Measurements from ENCODE around the gene APBA1. TPM values are rescaled to one million over a fixed set of nuclear protein-coding genes. Genes with fewer than 3 reads are reported as not detected.

Gene APBA1
- total and polyA plus RNA-seq, 2 donors (not counting 3 experiments of a cell fraction or from before 2014, with no cell fraction given): 6.1 to 11.3 TPM

DNA sequence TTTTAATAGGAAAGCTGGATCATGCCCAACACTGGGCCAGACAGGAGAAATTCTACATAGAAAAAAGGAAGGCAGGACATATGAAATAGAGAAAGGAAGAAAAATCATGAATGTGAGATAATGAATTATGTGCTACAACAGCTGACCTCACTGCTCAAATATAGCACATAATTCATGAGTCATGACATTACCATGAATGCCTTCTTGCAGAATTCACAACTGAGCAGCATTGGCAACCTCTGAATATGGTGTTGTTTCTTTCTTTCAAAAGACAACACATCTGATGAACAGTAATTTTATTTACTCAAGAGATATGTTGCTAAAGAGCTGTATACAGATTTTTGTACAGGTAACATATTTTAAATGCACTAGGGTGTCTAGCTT lies 34.4 kb downstream of the APBA1 start:
- H3K9me3 ChIP-seq (replicated peaks; ENCODE audit: control insufficient read depth, insufficient read depth, low read length): no peaks in the 10 kb centered on the region
- no peaks in the 10 kb centered on the region for H4K20me1 ChIP-seq (replicated peaks; ENCODE audit: control insufficient read depth, extremely low read depth, insufficient read depth, low read length)
- POLR2A ChIA-PET: no interaction called here
- DNase-seq (ENCODE audit: low read depth, low spot score): peak; percentile 16
- no peaks in the 10 kb centered on the region for H3K79me2 ChIP-seq (ENCODE audit: control insufficient read depth, insufficient read depth, low read length)
- no peak overlapping the region for H3K9ac ChIP-seq (replicated peaks; ENCODE audit: extremely low read depth, insufficient read depth, low read length)
- H3K4me2 ChIP-seq (ENCODE audit: insufficient read depth, low read length): peak overlapping the region; percentile 47
- CTCF ChIA-PET: interaction anchor here (1.2 to 1.9 kb wide), 3 partner anchors 10 to 33 kb away, joined by 3 to 5 read pairs (median 5); no protein-coding TSS in a partner anchor
- TF ChIP-seq, protein P1, sequence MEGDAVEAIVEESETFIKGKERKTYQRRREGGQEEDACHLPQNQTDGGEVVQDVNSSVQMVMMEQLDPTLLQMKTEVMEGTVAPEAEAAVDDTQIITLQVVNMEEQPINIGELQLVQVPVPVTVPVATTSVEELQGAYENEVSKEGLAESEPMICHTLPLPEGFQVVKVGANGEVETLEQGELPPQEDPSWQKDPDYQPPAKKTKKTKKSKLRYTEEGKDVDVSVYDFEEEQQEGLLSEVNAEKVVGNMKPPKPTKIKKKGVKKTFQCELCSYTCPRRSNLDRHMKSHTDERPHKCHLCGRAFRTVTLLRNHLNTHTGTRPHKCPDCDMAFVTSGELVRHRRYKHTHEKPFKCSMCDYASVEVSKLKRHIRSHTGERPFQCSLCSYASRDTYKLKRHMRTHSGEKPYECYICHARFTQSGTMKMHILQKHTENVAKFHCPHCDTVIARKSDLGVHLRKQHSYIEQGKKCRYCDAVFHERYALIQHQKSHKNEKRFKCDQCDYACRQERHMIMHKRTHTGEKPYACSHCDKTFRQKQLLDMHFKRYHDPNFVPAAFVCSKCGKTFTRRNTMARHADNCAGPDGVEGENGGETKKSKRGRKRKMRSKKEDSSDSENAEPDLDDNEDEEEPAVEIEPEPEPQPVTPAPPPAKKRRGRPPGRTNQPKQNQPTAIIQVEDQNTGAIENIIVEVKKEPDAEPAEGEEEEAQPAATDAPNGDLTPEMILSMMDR (IDR thresholded peaks at IDR 0.05; ENCODE audit: extremely low read depth in 1 of 2, insufficient read depth in 1 of 2, low read depth in 1 of 2, low read length in 2 of 2): no peak
- TF ChIP-seq JUN (IDR thresholded peaks at IDR 0.05; ENCODE audit: borderline replicate concordance, insufficient read depth, insufficient read length, low read depth): peak; percentile 77
- TF ChIP-seq EZH2 (IDR thresholded peaks at IDR 0.05; ENCODE audit: borderline replicate concordance, low read depth, low read length, severe bottlenecking): no peak
- no peak for TF ChIP-seq POLR2A (IDR thresholded peaks at IDR 0.05; ENCODE audit: low read depth, low read length)
- TF ChIP-seq MYC (IDR thresholded peaks at IDR 0.05; ENCODE audit: low read depth, low read length): no peak
- no peak for TF ChIP-seq POLR2AphosphoS5 (IDR thresholded peaks at IDR 0.05; ENCODE audit: insufficient read depth, low read depth, low read length)
- TF ChIP-seq FOS (IDR thresholded peaks at IDR 0.05; ENCODE audit: borderline replicate concordance, insufficient read depth, low read length): peak; percentile 33
- H3K4me3 ChIP-seq (replicated peaks in 1 of 3; ENCODE audit: insufficient read depth in 1 of 3, low read depth in 1 of 3, low read length in 3 of 3): no peak overlapping the region
- peak overlapping the region; percentile 53 for H3K27ac ChIP-seq (ENCODE audit: insufficient read depth, low read depth, low read length)
- dilution Hi-C loops (cut with MboI; ENCODE audit: extremely low pct_ligation_motif_present, low sequenced_read_pairs) (no loop called here), intact Hi-C loops (cut with micrococcal nuclease) (no loop called here)
- H3K27me3 ChIP-seq (ENCODE audit: control insufficient read depth in 2 of 2, insufficient read depth in 2 of 2, low read length in 2 of 2): no peaks in the 10 kb centered on the region
- no peaks in the 10 kb centered on the region for H3K36me3 ChIP-seq (ENCODE audit: control insufficient read depth in 2 of 2, extremely low read depth in 1 of 2, insufficient read depth in 2 of 2, low read length in 2 of 2)
- H3K4me1 ChIP-seq (ENCODE audit: control insufficient read depth, extremely low read depth, insufficient read depth, low read length): peaks cover 9% of the 10 kb centered on the region
- FAIRE-seq: no peak
- no peaks in the 10 kb centered on the region for H3K9me1 ChIP-seq (replicated peaks; ENCODE audit: control insufficient read depth, extremely low read depth, insufficient read depth, low read length)
- H2AFZ ChIP-seq (ENCODE audit: low read depth, low read length): no peak overlapping the region
- no TSS peak for BruUV-seq (replicated peaks)
